Body of pancreas (tissue), 4 donors: ENCODE data around the gene XRCC6. TPM values are rescaled to one million over a fixed set of nuclear protein-coding genes. Genes with fewer than 3 reads are reported as not detected.

Experiments used
- ATAC-seq: fragments of 150-250 bp; one replicate; pipeline ENCODE4 v1.9.1; 2016
- DNase-seq, 4 donors: peaks; one replicate each; pipeline ENCODE4 v3.0.0-alpha.2; 2019
- H3K27ac ChIP-seq, 4 donors: fragments of 200-600 bp; sonication (generic); 1 replicate in 3 of 4; 2 replicates in 1 of 4; pipeline versions ENCODE4 v1.5.1 to v1.6.1; 2016 to 2019; ENCODE audit warnings: mild to moderate bottlenecking in 1 of 4, mixed read lengths in 1 of 4, moderate library complexity in 1 of 4
- H3K27me3 ChIP-seq, 2 donors: fragments of 200-600 bp; sonication (generic); one replicate each; pipeline ENCODE4 v1.6.0; 2016; ENCODE audit warnings: mild to moderate bottlenecking in 1 of 2
- H3K36me3 ChIP-seq, 2 donors: fragments of 200-600 bp; sonication (generic); replicated peaks in 1 of 2; 2 replicates each; pipeline ENCODE4 v1.5.1; 2016; ENCODE audit warnings: low read depth in 2 of 2; ENCODE audit not compliant: insufficient read depth in 1 of 2
- H3K4me1 ChIP-seq: fragments of 200-600 bp; sonication (generic); one replicate; pipeline ENCODE4 v1.6.0; 2016
- H3K4me3 ChIP-seq, 2 donors: fragments of 200-600 bp; sonication (generic); 1 replicate in 1 of 2; 2 replicates in 1 of 2; pipeline ENCODE4 v1.5.1; 2016 to 2019
- H3K9me3 ChIP-seq, 3 donors: fragments of 200-600 bp; sonication (generic); 1 replicate in 2 of 3; 2 replicates in 1 of 3; pipeline ENCODE4 v1.5.1; 2016
- CTCF ChIP-seq, 7 experiments: fragments of 450-650 bp in 4 of 7; fragments of 200-600 bp in 3 of 7; sonication (generic) in 3 of 7; IDR thresholded peaks; one replicate each; pipeline ENCODE4 v1.5.1; 2016 to 2019; ENCODE audit warnings: antibody characterized with exemption in 7 of 7
- POLR2A ChIP-seq, 3 donors: fragments of 450-650 bp; IDR thresholded peaks; one replicate each; pipeline ENCODE4 v1.6.1; 2016; ENCODE audit warnings: antibody characterized with exemption in 3 of 3, mild to moderate bottlenecking in 2 of 3
- WGBS, 2 donors: methylation state at CpG; one replicate each; pipeline ENCODE4 v1.1.5; 2017; 5-methylcytosine and 5-hydroxymethylcytosine counted together
- intact Hi-C: fragments of 100-400 bp; cut with DNase I; formaldehyde crosslinking; loops from one replicate; pipeline ENCODE4 v1.15.1; 2023
- total RNA-seq, 2 donors: library from RNA; depleted of rRNA; stranded (reverse); fragments of >200 nt; gene quantifications; one replicate each; pipeline ENCODE4 v1.1.0, GENCODE V29; 2016

Gene XRCC6
- total RNA-seq, 2 donors from 2014 or later = 68.7 to 102 TPM

GRCh38 chr22:41608386-41608785, 12.7 kb upstream of the XRCC6 start:
- WGBS, 2 donors = 89 to 94% methylated on average over 3 of the region's 3 CpGs
- DNase-seq = no peak
- no peaks in the 10 kb centered on the region for H3K36me3 ChIP-seq
- H3K27ac ChIP-seq = no peak overlapping the region
- no peaks in the 10 kb centered on the region for H3K9me3 ChIP-seq
- no peak for TF ChIP-seq POLR2A (IDR thresholded peaks at IDR 0.05)
- TF ChIP-seq CTCF (IDR thresholded peaks at IDR 0.05) = no peak
- no peak overlapping the region for H3K4me3 ChIP-seq
- intact Hi-C loops = no loop called here
- H3K4me1 ChIP-seq = no peaks in the 10 kb centered on the region
- ATAC-seq = no peak
- H3K27me3 ChIP-seq = no peaks in the 10 kb centered on the region

GRCh38 chr22:41612603-41613306, 8.3 kb upstream of the XRCC6 start:
- intact Hi-C loops = no loop called here
- ATAC-seq = no peak
- TF ChIP-seq POLR2A (IDR thresholded peaks at IDR 0.05) (no peak), CTCF (IDR thresholded peaks at IDR 0.05) (no peak)
- H3K4me3 ChIP-seq = no peak overlapping the region
- 94 to 95% methylated on average over 6 of the region's 6 CpGs for WGBS, 2 donors
- H3K27me3 ChIP-seq = no peaks in the 10 kb centered on the region
- H3K9me3 ChIP-seq = no peaks in the 10 kb centered on the region
- no peak for DNase-seq
- no peak overlapping the region for H3K27ac ChIP-seq
- no peaks in the 10 kb centered on the region for H3K4me1 ChIP-seq
- no peaks in the 10 kb centered on the region for H3K36me3 ChIP-seq

GRCh38 chr22:41613456-41613855, 7.6 kb upstream of the XRCC6 start:
- H3K4me1 ChIP-seq = peaks cover 6% of the 10 kb centered on the region
- ATAC-seq (no peak), DNase-seq (no peak)
- no peak overlapping the region for H3K27ac ChIP-seq
- intact Hi-C loops = no loop called here
- H3K4me3 ChIP-seq = no peak overlapping the region
- WGBS, 2 donors = 89 to 90% methylated on average over 2 of the region's 2 CpGs
- H3K27me3 ChIP-seq = no peaks in the 10 kb centered on the region
- H3K9me3 ChIP-seq = no peaks in the 10 kb centered on the region
- no peaks in the 10 kb centered on the region for H3K36me3 ChIP-seq
- no peak for TF ChIP-seq CTCF (IDR thresholded peaks at IDR 0.05)
- no peak for TF ChIP-seq POLR2A (IDR thresholded peaks at IDR 0.05)

- H3K27ac ChIP-seq = peak overlapping the region; percentile 95 to 96 (median 95)
- H3K4me3 ChIP-seq = peak overlapping the region; percentile 43 to 79
- peaks cover 40% of the 10 kb centered on the region for H3K4me1 ChIP-seq
- intact Hi-C loops = no loop called here
- no peaks in the 10 kb centered on the region for H3K36me3 ChIP-seq
- H3K27me3 ChIP-seq = no peaks in the 10 kb centered on the region
- no peak for ATAC-seq
- no peaks in the 10 kb centered on the region for H3K9me3 ChIP-seq
- peak; percentile 43 to 59 (median 45) for DNase-seq
- TF ChIP-seq CTCF (IDR thresholded peaks at IDR 0.05) = no peak
- TF ChIP-seq POLR2A (IDR thresholded peaks at IDR 0.05) = no peak
- 1 to 2% methylated on average over 8 to 24 of the region's 24 CpGs for WGBS, 2 donors
These were observed 1.0 kb upstream of the XRCC6 start for GRCh38 chr22:41619979-41620588.
